ENCODE measurements around the gene ZCRB1. TPM values are rescaled to one million over a fixed set of nuclear protein-coding genes. Genes with fewer than 3 reads are reported as not detected.

The ZCRB1 gene
- total and polyA plus RNA-seq, 4 donors, result 36.2 to 130 (median 51.9) TPM

- no peaks in the 10 kb centered on the region for H3K4me1 ChIP-seq (ENCODE audit: control insufficient read depth in 1 of 2, insufficient read depth in 2 of 2, low read length in 2 of 2)
- no peaks in the 10 kb centered on the region for H3K27me3 ChIP-seq (ENCODE audit: control insufficient read depth in 1 of 2, insufficient read depth in 2 of 2, low read length in 1 of 2)
- H3K4me3 ChIP-seq (ENCODE audit: low read length in 2 of 2), result no peak overlapping the region
- no peak overlapping the region for H3K27ac ChIP-seq (ENCODE audit: low read depth in 1 of 2, low read length in 2 of 2)
- H3K36me3 ChIP-seq (ENCODE audit: control insufficient read depth in 1 of 2, insufficient read depth in 2 of 2, low read length in 1 of 2), result no peaks in the 10 kb centered on the region
- 75 to 76% methylated on average over 2 of the region's 2 CpGs for WGBS, 2 donors
- H3K9me3 ChIP-seq (ENCODE audit: control insufficient read depth, low read length), result no peaks in the 10 kb centered on the region
- intact Hi-C loops (cut with DNase I), result no loop called here
- DNase-seq (no peak), ATAC-seq (ENCODE audit: low FRiP score) (no peak)
Measured at GRCh38 chr12:42291680-42292079, 34.2 kb downstream of the ZCRB1 start.

GRCh38 chr12:42288544-42288943, 37.4 kb downstream of the ZCRB1 start:
- ATAC-seq (ENCODE audit: low FRiP score) (no peak), DNase-seq (no peak)
- Histone ChIP-seq H3K4me3 (ENCODE audit: low read length in 2 of 2) (no peak overlapping the region), H3K9me3 (ENCODE audit: control insufficient read depth, low read length) (no peaks in the 10 kb centered on the region), H3K27ac (ENCODE audit: low read depth in 1 of 2, low read length in 2 of 2) (no peak overlapping the region), H3K4me1 (ENCODE audit: control insufficient read depth in 1 of 2, insufficient read depth in 2 of 2, low read length in 2 of 2) (no peaks in the 10 kb centered on the region), H3K27me3 (ENCODE audit: control insufficient read depth in 1 of 2, insufficient read depth in 2 of 2, low read length in 1 of 2) (no peaks in the 10 kb centered on the region), H3K36me3 (ENCODE audit: control insufficient read depth in 1 of 2, insufficient read depth in 2 of 2, low read length in 1 of 2) (no peaks in the 10 kb centered on the region)
- 70 to 80% methylated on average over 9 of the region's 9 CpGs for WGBS, 2 donors
- intact Hi-C loops (cut with DNase I), result no loop called here

- intact Hi-C loops (cut with DNase I), result no loop called here
- H3K27me3 ChIP-seq (ENCODE audit: control insufficient read depth in 1 of 2, insufficient read depth in 2 of 2, low read length in 1 of 2), result no peaks in the 10 kb centered on the region
- no peak overlapping the region for H3K4me3 ChIP-seq (ENCODE audit: low read length in 2 of 2)
- DNase-seq (no peak), ATAC-seq (ENCODE audit: low FRiP score) (no peak)
- WGBS, 2 donors, result 88% methylated on average over 26 of the region's 26 CpGs
- no peaks in the 10 kb centered on the region for H3K36me3 ChIP-seq (ENCODE audit: control insufficient read depth in 1 of 2, insufficient read depth in 2 of 2, low read length in 1 of 2)
- no peaks in the 10 kb centered on the region for H3K9me3 ChIP-seq (ENCODE audit: control insufficient read depth, low read length)
- H3K4me1 ChIP-seq (ENCODE audit: control insufficient read depth in 1 of 2, insufficient read depth in 2 of 2, low read length in 2 of 2), result no peaks in the 10 kb centered on the region
- H3K27ac ChIP-seq (ENCODE audit: low read depth in 1 of 2, low read length in 2 of 2), result no peak overlapping the region
Measured at GRCh38 chr12:42286741-42287140, 39.2 kb downstream of the ZCRB1 start.

- no peak overlapping the region for H3K27ac ChIP-seq (ENCODE audit: low read depth in 1 of 2, low read length in 2 of 2)
- DNase-seq, result no peak
- H3K9me3 ChIP-seq (ENCODE audit: control insufficient read depth, low read length), result no peaks in the 10 kb centered on the region
- intact Hi-C loops (cut with DNase I), result no loop called here
- WGBS, 2 donors, result 96% methylated on average over 2 of the region's 2 CpGs
- no peak overlapping the region for H3K4me3 ChIP-seq (ENCODE audit: low read length in 2 of 2)
- no peaks in the 10 kb centered on the region for H3K4me1 ChIP-seq (ENCODE audit: control insufficient read depth in 1 of 2, insufficient read depth in 2 of 2, low read length in 2 of 2)
- no peak for ATAC-seq (ENCODE audit: low FRiP score)
- H3K27me3 ChIP-seq (ENCODE audit: control insufficient read depth in 1 of 2, insufficient read depth in 2 of 2, low read length in 1 of 2), result no peaks in the 10 kb centered on the region
- H3K36me3 ChIP-seq (ENCODE audit: control insufficient read depth in 1 of 2, insufficient read depth in 2 of 2, low read length in 1 of 2), result no peaks in the 10 kb centered on the region
Measured at GRCh38 chr12:42285431-42285830, 40.5 kb downstream of the ZCRB1 start.

GRCh38 chr12:42284876-42285275, 41.0 kb downstream of the ZCRB1 start:
- intact Hi-C loops (cut with DNase I), result no loop called here

GRCh38 chr12:42284157-42284556, 41.7 kb downstream of the ZCRB1 start:
- WGBS, 2 donors, result 86 to 88% methylated on average over 1 of the region's 1 CpG
- Histone ChIP-seq H3K27me3 (ENCODE audit: control insufficient read depth in 1 of 2, insufficient read depth in 2 of 2, low read length in 1 of 2) (no peaks in the 10 kb centered on the region), H3K9me3 (ENCODE audit: control insufficient read depth, low read length) (no peaks in the 10 kb centered on the region), H3K36me3 (ENCODE audit: control insufficient read depth in 1 of 2, insufficient read depth in 2 of 2, low read length in 1 of 2) (no peaks in the 10 kb centered on the region), H3K4me3 (ENCODE audit: low read length in 2 of 2) (no peak overlapping the region), H3K27ac (ENCODE audit: low read depth in 1 of 2, low read length in 2 of 2) (no peak overlapping the region), H3K4me1 (ENCODE audit: control insufficient read depth in 1 of 2, insufficient read depth in 2 of 2, low read length in 2 of 2) (no peaks in the 10 kb centered on the region)
- DNase-seq, result no peak
- intact Hi-C loops (cut with DNase I), result no loop called here
- ATAC-seq (ENCODE audit: low FRiP score), result no peak

More at GRCh38 chr12:42284876-42285275, 41.0 kb downstream of the ZCRB1 start:
- no peaks in the 10 kb centered on the region for H3K27me3 ChIP-seq (ENCODE audit: control insufficient read depth in 1 of 2, insufficient read depth in 2 of 2, low read length in 1 of 2)
- WGBS, 2 donors, result 72 to 73% methylated on average over 2 of the region's 2 CpGs
- H3K36me3 ChIP-seq (ENCODE audit: control insufficient read depth in 1 of 2, insufficient read depth in 2 of 2, low read length in 1 of 2), result no peaks in the 10 kb centered on the region
- H3K9me3 ChIP-seq (ENCODE audit: control insufficient read depth, low read length), result no peaks in the 10 kb centered on the region
- ATAC-seq (ENCODE audit: low FRiP score) (no peak), DNase-seq (no peak)
- no peak overlapping the region for H3K27ac ChIP-seq (ENCODE audit: low read depth in 1 of 2, low read length in 2 of 2)
- no peak overlapping the region for H3K4me3 ChIP-seq (ENCODE audit: low read length in 2 of 2)
- H3K4me1 ChIP-seq (ENCODE audit: control insufficient read depth in 1 of 2, insufficient read depth in 2 of 2, low read length in 2 of 2), result no peaks in the 10 kb centered on the region

GRCh38 chr12:42283739-42284138, 42.2 kb downstream of the ZCRB1 start:
- Histone ChIP-seq H3K27me3 (ENCODE audit: control insufficient read depth in 1 of 2, insufficient read depth in 2 of 2, low read length in 1 of 2) (no peaks in the 10 kb centered on the region), H3K36me3 (ENCODE audit: control insufficient read depth in 1 of 2, insufficient read depth in 2 of 2, low read length in 1 of 2) (no peaks in the 10 kb centered on the region), H3K27ac (ENCODE audit: low read depth in 1 of 2, low read length in 2 of 2) (no peak overlapping the region), H3K9me3 (ENCODE audit: control insufficient read depth, low read length) (no peaks in the 10 kb centered on the region), H3K4me1 (ENCODE audit: control insufficient read depth in 1 of 2, insufficient read depth in 2 of 2, low read length in 2 of 2) (no peaks in the 10 kb centered on the region), H3K4me3 (ENCODE audit: low read length in 2 of 2) (no peak overlapping the region)
- DNase-seq, result no peak
- ATAC-seq (ENCODE audit: low FRiP score), result no peak
- intact Hi-C loops (cut with DNase I), result no loop called here

GRCh38 chr12:42282294-42282693, 43.6 kb downstream of the ZCRB1 start:
- DNase-seq, result no peak
- Histone ChIP-seq H3K4me1 (ENCODE audit: control insufficient read depth in 1 of 2, insufficient read depth in 2 of 2, low read length in 2 of 2) (no peaks in the 10 kb centered on the region), H3K27ac (ENCODE audit: low read depth in 1 of 2, low read length in 2 of 2) (no peak overlapping the region), H3K36me3 (ENCODE audit: control insufficient read depth in 1 of 2, insufficient read depth in 2 of 2, low read length in 1 of 2) (no peaks in the 10 kb centered on the region), H3K9me3 (ENCODE audit: control insufficient read depth, low read length) (no peaks in the 10 kb centered on the region), H3K4me3 (ENCODE audit: low read length in 2 of 2) (no peak overlapping the region), H3K27me3 (ENCODE audit: control insufficient read depth in 1 of 2, insufficient read depth in 2 of 2, low read length in 1 of 2) (no peaks in the 10 kb centered on the region)
- WGBS, 2 donors, result 72 to 74% methylated on average over 2 of the region's 2 CpGs
- intact Hi-C loops (cut with DNase I), result no loop called here
- no peak for ATAC-seq (ENCODE audit: low FRiP score)

GRCh38 chr12:42281844-42282243, 44.0 kb downstream of the ZCRB1 start:
- DNase-seq, result no peak
- intact Hi-C loops (cut with DNase I), result no loop called here
- no peak for ATAC-seq (ENCODE audit: low FRiP score)
- H3K4me1 ChIP-seq (ENCODE audit: control insufficient read depth in 1 of 2, insufficient read depth in 2 of 2, low read length in 2 of 2), result no peaks in the 10 kb centered on the region
- no peak overlapping the region for H3K4me3 ChIP-seq (ENCODE audit: low read length in 2 of 2)
- WGBS, 2 donors, result 71 to 73% methylated on average over 3 of the region's 3 CpGs
- no peaks in the 10 kb centered on the region for H3K36me3 ChIP-seq (ENCODE audit: control insufficient read depth in 1 of 2, insufficient read depth in 2 of 2, low read length in 1 of 2)
- H3K27ac ChIP-seq (ENCODE audit: low read depth in 1 of 2, low read length in 2 of 2), result no peak overlapping the region
- H3K27me3 ChIP-seq (ENCODE audit: control insufficient read depth in 1 of 2, insufficient read depth in 2 of 2, low read length in 1 of 2), result no peaks in the 10 kb centered on the region
- H3K9me3 ChIP-seq (ENCODE audit: control insufficient read depth, low read length), result no peaks in the 10 kb centered on the region
